Right renal cortex interstitium (tissue), 3 donors: ENCODE results near the gene ZNF775. TPM values are rescaled to one million over a fixed set of nuclear protein-coding genes. Genes with fewer than 3 reads are reported as not detected.
A peak's percentile ranks its signal among the peaks of the same experiment; 100 is the strongest.

Experiments used
- DNase-seq, 3 donors: peaks; one replicate each; pipeline ENCODE4 v3.0.0-alpha.2; 2013; ENCODE audit warnings: low read depth in 3 of 3, low spot score in 2 of 3
- polyA plus RNA-seq, 3 donors: library from polyadenylated mRNA; unstranded; fragments of 120-200 nt; gene quantifications; one replicate each; pipeline ENCODE4 v1.2.1, GENCODE V29; 2013; ENCODE audit not compliant: insufficient read length in 3 of 3

Gene ZNF775
- polyA plus RNA-seq, 3 donors, result 3.6 to 4.1 (median 4.1) TPM

DNA sequence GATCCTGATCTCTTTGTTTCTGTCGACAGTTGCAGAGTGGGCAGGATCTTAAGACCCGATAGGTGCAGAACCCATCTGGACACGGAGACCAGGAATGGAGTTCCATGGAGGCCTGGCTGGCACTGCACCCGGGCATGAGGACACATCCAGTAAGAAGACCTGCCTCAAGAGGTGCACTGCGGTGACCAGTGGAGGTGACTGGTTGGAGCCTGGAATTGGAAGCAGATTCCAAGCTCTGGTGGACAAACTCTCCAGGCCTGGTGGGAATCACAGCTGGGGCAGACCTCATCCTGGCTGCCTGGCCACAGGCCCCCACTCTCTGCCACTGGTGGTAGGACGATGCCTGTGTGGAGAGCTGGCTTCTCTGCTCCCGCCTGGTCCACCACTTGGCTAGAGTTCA, 31.0 kb downstream of the ZNF775 start:
- no peak for DNase-seq

DNA sequence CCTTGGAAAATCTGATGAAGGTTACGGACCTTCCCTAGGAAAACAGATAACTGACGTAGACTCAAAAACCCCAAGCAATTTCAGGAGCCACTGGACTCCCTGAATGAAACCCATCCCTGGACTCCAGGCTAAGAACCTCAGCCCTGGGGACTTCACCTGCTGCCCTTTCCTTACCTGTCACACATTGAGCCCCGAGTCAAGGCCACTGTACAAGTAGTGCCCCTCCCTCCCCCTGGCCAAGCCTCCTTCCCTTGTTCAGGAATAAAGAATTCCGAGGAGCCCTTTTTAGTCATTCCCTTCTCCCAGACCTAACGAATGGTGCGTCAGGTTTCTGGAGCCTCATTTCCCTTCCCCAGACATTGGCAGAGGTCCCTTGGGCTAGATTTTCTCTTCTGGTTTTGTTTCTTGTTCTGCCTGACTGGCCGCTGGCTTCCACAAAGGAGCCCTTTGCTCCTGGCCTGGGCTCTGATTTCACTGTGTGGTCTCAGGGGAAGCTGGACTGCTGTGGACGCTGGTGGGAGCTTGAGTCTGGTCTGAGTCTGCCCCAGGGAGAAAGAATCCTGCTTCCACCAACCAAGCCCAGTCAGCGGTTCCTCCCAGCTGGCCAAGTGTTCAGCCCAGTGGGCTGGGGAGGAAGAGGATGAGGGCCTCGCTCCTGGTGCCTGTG, 31.7 kb downstream of the ZNF775 start:
- DNase-seq, result no peak

GRCh38 chr7:150411606-150412005, 32.5 kb downstream of the ZNF775 start:
- DNase-seq, result no peak

DNA sequence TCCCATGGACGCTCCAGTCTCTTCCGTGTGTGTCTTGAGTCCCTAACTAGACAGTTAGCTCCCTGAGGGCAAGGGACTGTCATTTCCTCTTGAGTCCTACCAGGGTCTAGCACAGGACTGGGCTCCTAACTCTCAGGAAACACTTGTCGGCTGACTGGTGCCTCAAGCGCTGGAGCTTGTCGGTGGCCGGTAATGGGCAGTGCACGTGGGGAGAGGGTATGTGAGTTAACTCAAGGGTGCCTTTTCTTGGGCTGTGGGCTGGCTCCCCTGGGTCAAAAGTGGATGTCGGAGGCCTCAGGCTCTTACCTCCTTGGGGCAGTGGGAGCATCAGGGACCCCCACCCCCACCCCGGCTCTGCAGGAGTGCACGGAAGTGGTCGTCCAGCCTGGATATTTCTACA, 32.9 kb downstream of the ZNF775 start:
- no peak for DNase-seq

DNA sequence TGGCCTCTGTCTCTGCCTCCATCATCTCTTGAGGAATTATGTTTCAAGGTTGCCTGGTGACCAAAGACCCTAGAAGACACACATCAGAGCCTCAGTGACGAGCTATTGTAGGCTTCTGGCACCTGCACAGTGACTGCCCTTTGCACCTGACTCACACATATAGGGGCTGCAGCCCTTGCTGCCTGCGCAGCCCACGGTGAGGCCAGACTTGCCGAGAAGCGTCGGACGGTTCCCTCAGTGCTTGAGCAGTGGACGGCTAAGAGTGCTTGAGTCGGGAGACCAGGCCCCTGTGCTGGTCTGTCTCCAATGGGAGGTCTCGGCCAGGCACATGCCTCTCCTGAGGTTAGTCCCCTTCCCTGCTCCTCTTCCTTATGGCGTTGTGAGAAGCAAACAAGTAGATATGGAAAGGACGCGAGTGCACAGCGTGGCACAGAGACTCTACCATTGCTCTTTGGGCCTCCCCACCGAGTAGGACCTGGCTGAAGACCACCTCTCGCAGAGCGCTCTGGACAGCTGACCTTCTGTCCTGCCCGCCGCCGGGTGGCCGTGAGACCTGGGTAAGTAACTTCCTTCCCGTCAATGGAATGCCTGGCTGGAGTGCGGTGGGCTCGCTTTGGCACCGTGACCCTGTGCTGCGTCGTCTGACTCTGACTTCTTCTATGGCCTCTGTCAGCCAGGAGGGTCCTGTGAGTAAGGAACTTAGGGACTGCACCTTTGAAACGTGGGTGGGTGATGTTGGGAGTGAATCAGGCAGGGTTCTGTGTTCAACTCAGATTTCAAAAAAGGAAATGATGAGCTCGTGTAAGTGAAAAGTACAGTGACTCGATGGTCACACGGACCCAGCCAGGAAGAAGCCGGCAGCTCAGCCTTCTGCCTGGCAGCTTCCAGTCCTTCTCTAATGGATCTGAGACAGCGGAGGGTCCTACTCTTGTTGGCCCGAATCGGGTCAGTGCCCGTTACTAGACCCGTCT, 33.7 kb downstream of the ZNF775 start:
- no peak for DNase-seq

DNA sequence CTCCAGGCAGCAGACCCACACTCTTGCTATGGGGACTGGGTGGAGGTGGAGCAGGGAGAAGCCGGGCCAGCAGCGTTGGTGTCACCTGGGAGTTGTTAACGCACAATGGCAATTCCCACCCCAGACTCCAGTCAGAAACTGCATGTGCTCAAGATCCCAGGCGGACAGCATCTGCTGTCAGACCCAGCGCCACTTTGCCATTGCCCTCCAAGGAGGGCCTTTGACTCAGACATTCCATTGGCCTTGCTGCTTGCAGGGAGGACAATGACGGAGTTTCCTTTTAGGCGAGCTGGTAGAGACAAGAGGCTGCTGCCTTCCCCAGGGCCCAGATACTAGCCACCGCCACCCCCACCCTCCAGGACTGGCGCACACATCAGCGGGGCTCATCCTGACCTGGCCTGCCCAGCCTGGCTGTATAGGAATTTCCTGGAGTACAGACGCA, 34.5 kb downstream of the ZNF775 start:
- DNase-seq, result no peak

DNA sequence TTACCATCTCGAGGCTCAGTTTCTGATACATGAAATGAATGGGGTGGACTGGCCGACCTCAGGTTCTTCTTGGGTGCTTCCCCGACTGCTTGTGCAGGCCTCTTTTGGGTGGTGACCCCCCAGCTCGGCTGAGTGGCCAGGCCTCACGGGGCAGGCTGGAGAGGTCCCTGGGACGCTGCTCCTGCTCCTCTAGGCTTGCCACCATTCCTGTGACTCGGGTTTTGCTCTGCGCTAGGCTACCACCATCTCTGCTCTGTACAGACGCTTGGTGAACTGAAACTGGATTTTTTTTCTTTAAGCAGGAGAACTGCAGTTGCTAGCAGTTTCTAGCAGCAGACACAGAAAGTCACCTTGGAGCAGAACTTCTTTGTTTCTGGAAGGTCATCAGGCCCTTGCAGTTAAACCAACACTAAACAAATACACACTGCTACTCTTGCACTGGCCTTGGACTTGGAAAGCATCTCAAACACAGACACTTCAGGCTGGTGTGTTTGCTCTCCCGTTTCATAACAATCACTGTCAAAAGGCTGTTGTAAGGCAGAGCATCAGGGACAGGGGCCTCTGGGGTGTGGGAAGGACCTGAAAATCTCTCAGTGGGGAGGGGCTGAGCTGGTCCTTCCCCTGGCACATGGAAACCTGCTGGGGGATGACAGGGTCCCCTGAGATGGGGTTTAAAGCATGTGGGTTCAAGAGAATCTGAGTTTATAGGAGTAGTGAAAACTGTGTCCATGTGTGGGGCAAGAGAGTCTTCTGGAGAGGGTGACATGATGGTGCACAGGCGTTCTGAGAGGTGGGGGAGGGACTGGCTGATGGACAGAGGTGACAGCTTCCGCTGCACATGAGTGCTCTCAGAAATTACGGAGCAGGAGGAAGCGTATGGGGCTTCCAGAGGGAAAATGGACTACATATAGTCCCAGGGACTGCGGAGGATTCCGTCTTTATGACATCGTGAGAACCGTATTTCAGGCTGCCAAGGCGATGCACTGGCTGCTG, 36.3 kb downstream of the ZNF775 start:
- no peak for DNase-seq

DNA sequence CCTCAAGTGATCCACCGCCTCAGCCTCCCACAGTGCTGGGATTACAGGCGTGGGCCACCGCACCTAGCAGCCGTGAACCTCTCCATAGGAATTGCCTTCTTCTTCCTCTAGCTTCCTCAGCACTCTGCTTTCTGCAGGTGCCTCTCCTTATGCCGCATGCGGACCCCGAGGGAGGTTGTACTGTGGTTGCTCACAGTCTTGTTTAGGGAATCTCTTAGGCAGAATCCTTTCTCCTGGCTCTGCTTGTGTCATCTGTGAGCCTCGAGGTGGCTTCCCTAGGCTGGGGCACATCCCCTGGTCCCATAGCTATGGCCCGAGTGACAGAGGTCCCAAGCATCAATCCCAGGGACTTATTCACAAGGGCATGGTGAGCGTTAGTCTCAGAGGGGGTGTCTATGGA, 38.1 kb downstream of the ZNF775 start:
- no peak for DNase-seq

DNA sequence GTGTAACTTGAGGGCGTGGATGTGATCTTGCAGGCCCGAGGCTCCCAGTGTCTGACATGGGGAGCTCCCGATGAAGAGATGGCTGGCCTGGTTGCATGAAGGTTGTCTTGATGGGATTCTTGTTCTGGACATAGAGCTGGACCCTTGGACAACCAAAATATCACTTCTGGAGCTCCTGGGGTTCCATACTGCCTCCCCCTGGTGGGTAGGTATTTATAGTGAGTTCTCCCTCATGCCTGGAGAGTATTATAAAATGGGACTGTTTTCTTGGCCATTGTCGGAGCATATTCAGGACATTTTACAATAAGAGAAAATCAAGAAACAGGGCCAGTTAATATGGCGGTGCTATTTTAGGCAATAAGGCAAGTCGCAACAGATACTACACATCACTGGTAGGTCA, 38.7 kb downstream of the ZNF775 start:
- DNase-seq, result no peak

- no peak for DNase-seq
These were observed 41.1 kb downstream of the ZNF775 start for GRCh38 chr7:150420242-150420641.

DNA sequence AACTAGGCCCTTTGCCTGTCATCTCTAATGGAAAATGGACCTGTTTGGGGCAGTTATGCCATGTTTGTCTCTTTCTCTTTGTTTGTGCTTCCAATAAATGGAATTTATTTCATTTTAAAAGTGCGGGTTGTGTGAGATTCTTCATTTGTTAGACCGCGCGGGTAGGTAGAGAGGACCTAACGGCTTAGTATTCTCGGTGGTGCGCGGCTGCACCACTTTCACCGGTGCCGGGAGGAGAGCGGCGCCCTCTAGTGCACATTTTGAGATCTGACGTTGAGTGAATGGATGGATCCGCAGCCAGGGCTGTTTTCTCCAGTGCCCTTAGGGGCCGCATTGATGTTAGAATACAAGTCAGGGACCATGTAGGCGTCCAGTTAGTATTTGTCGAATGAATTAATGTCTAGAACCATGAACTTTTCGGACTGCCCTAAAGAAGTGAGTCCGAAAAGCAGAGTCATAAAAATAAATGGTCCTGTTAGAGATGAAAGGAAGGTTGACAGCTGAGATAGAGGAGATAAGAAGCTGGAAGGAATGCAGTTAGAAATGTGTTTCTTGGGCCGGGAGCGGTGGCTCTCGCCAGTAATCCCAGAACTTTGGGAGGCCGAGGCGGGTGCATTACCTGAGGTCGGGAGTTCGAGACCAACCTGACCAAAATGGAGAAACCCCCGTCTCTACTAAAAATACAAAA, 42.0 kb downstream of the ZNF775 start:
- DNase-seq, result peak in 2 of 3 donors; percentile 75 to 77

DNA sequence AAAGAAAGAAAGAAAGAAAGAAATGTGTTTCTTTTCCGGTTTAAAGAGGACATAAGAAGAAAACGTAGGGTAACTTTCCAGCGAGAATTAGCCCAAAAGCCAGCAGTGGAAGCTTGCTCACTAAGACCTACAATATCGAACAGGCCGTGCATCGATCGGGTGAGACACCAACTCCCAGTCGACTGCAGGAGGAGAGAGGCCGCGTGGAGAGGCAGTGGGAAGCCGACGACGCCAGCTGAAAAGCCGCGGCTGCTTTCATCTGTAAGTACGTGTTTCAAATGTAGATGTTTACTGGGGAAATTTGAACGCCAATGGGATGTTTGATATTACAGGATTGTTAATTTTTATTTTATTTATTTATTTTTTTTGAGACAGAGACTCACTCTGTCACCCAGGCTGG, 42.7 kb downstream of the ZNF775 start:
- DNase-seq, result no peak

DNA sequence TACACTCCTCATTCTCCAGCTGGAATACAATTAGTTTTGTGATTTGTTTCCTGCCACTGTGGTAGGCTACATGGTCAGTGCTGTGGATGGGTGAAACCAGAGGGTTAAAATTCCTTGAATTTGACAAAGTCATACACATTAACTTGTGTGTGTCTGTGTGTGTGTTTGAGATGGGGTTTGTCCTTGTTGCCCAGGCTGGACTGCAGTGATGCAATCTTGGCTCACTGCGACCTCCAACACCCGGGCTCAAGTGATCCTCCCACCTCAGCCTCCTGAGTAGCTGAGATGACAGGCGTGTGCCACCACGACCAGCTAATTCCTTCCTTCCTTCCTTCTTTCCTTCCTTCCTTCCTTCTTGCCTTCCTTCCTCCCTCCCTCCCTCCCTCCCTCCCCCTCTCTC, 46.5 kb downstream of the ZNF775 start:
- DNase-seq, result no peak

DNA sequence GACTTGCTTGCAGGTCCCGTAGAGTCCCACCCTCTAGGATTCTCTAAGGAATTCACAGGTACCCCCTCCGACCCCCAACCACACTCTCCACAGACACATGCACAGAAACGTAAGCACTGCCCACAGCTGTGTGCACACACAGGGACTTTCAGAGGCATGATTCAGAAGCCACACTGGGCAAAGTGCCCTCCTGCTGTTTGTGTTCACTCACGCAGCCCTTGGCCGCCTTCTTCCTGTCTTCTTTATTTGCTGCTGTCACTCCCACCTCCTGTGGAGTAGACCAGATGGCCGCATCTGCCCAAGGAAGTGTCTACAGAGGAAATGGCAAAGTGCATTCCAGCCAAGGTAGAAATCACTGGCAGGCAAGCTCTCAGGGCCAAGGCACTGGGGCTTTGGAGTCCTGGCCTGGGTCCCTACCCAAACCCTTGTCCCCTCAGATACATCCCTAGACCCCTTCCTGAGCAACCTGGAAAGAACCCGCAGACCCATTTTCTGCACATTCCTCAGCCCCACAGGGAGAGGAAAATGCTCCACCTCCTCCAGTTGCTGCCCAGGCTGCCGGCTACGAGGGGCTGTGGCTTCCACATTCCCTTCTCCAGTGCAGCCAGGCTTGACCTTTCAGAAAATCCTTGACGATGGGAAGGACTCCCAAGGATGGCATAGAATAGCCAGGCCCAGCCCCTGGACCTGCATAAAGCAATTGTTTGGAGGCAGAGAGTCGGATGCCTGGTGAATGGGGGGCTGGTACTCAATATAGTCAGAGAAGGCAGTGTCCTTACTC, 49.7 kb downstream of the ZNF775 start:
- no peak for DNase-seq

GRCh38 chr7:150429699-150430098, 50.6 kb downstream of the ZNF775 start:
- DNase-seq, result no peak

DNA sequence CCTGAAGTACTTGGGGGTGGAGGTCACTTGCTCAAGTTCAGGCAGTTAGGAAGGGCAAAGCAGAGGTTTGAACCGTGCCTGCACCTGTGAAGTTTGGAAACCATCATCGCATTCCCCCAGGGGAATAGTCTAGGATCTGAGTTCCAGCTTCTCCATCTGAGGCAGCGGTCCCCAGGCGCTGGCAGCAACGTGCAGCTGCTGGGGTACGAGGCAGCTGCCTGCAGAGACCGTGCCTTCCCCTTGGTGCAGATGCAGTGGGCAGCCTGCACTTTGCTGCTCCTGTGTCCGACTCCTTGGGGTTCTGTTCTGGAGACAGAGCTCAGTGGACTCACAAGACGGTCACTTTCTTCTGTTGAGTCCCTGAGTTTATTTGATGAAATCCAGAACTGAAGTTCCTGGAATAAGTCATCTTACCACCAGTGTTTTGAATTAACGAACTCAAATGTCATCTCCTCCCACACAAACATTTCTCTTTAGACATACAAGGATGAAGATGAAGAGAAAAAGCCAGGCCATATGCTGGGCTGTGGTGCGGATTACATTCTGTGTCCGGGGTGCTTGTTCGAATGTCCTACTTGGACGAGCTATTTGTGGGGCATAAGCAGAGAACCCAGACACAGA, 51.4 kb downstream of the ZNF775 start:
- no peak for DNase-seq

GRCh38 chr7:150431839-150432658, 52.9 kb downstream of the ZNF775 start:
- no peak for DNase-seq
